Subcutaneous abdominal adipose tissue (tissue), 5 donors: Measurements from ENCODE around the gene GPATCH8.

Experiments
- H3K27ac ChIP-seq: one replicate; pipeline ENCODE4 v1.7.0; 2013; ENCODE audit warnings: low read depth, mild to moderate bottlenecking, inconsistent platforms, low read length, moderate library complexity
- H3K27me3 ChIP-seq, 5 donors: one replicate each; pipeline ENCODE4 v1.7.0; 2013; ENCODE audit warnings: low read length in 5 of 5, inconsistent platforms in 1 of 5; ENCODE audit not compliant: control insufficient read depth in 5 of 5, insufficient read depth in 4 of 5
- H3K36me3 ChIP-seq, 5 donors: one replicate each; pipeline ENCODE4 v1.7.0; 2013; ENCODE audit warnings: low read length in 5 of 5; ENCODE audit not compliant: control insufficient read depth in 5 of 5, insufficient read depth in 5 of 5
- H3K4me1 ChIP-seq, 5 donors: one replicate each; pipeline ENCODE4 v1.7.0; 2013; ENCODE audit warnings: low read length in 5 of 5, mild to moderate bottlenecking in 3 of 5, moderate library complexity in 1 of 5; ENCODE audit not compliant: control insufficient read depth in 5 of 5, insufficient read depth in 5 of 5
- H3K4me3 ChIP-seq, 5 donors: one replicate each; pipeline ENCODE4 v1.7.0; 2013; ENCODE audit warnings: low read length in 5 of 5, low read depth in 1 of 5
- H3K9ac ChIP-seq, 5 donors: one replicate each; pipeline ENCODE4 v1.7.0; 2013; ENCODE audit warnings: low read length in 5 of 5, mild to moderate bottlenecking in 4 of 5, moderate library complexity in 3 of 5
- H3K9me3 ChIP-seq, 5 donors: one replicate each; pipeline ENCODE4 v1.7.0; 2013; ENCODE audit warnings: low read length in 5 of 5; ENCODE audit not compliant: control insufficient read depth in 5 of 5
- donor health status: healthy.
- donor health status: healthy.
- donor health status: healthy.
- donor health status: healthy.
- donor health status: healthy.

GPATCH8 gene

GRCh38 chr17:44465276-44465675 is 37.9 kb downstream of the GPATCH8 start:
- Histone ChIP-seq H3K9ac (no peak overlapping the region), H3K36me3 (peaks cover 2 to 9% (median 6%) of the 10 kb centered on the region in 5 donors), H3K9me3 (peaks cover 0 to 4% (median 3%) of the 10 kb centered on the region in 5 donors), H3K4me1 (peaks cover 0 to 16% (median 3%) of the 10 kb centered on the region in 5 donors), H3K4me3 (no peak overlapping the region), H3K27ac (no peak overlapping the region), H3K27me3 (no peaks in the 10 kb centered on the region)

GRCh38 chr17:44464037-44464436 is 39.2 kb downstream of the GPATCH8 start:
- H3K36me3 ChIP-seq: peaks cover 2 to 9% (median 6%) of the 10 kb centered on the region in 5 donors
- no peak overlapping the region for H3K27ac ChIP-seq
- H3K9ac ChIP-seq: no peak overlapping the region

GRCh38 chr17:44451832-44452231 is 51.4 kb downstream of the GPATCH8 start:
- Histone ChIP-seq H3K27me3 (no peaks in the 10 kb centered on the region), H3K4me3 (no peak overlapping the region), H3K27ac (no peak overlapping the region), H3K4me1 (no peaks in the 10 kb centered on the region), H3K9ac (no peak overlapping the region), H3K36me3 (peaks cover 0 to 15% (median 2%) of the 10 kb centered on the region in 5 donors), H3K9me3 (no peaks in the 10 kb centered on the region)

More at GRCh38 chr17:44464037-44464436, 39.2 kb downstream of the GPATCH8 start:
- peaks cover 0 to 4% (median 3%) of the 10 kb centered on the region in 5 donors for H3K9me3 ChIP-seq
- H3K27me3 ChIP-seq: no peaks in the 10 kb centered on the region
- peaks cover 0 to 16% (median 3%) of the 10 kb centered on the region in 5 donors for H3K4me1 ChIP-seq
- H3K4me3 ChIP-seq: no peak overlapping the region

- Histone ChIP-seq H3K4me3 (no peak overlapping the region), H3K9me3 (no peaks in the 10 kb centered on the region), H3K4me1 (no peaks in the 10 kb centered on the region), H3K27me3 (no peaks in the 10 kb centered on the region), H3K27ac (no peak overlapping the region), H3K36me3 (peaks cover 0 to 15% (median 2%) of the 10 kb centered on the region in 5 donors), H3K9ac (no peak overlapping the region)
These were observed 52.1 kb downstream of the GPATCH8 start for GRCh38 chr17:44451016-44451627.

GRCh38 chr17:44448412-44448811 is 54.8 kb downstream of the GPATCH8 start:
- H3K4me1 ChIP-seq: no peaks in the 10 kb centered on the region
- H3K4me3 ChIP-seq: no peak overlapping the region
- peaks cover 0 to 6% (median 0%) of the 10 kb centered on the region in 5 donors for H3K36me3 ChIP-seq
- no peak overlapping the region for H3K9ac ChIP-seq
- H3K27ac ChIP-seq: no peak overlapping the region
- H3K27me3 ChIP-seq: no peaks in the 10 kb centered on the region
- no peaks in the 10 kb centered on the region for H3K9me3 ChIP-seq

- Histone ChIP-seq H3K27ac (no peak overlapping the region), H3K4me1 (no peaks in the 10 kb centered on the region), H3K9ac (no peak overlapping the region), H3K27me3 (no peaks in the 10 kb centered on the region), H3K4me3 (no peak overlapping the region), H3K36me3 (no peaks in the 10 kb centered on the region), H3K9me3 (no peaks in the 10 kb centered on the region)
These were observed 58.5 kb downstream of the GPATCH8 start for GRCh38 chr17:44444735-44445105.

GRCh38 chr17:44442806-44443205 is 60.4 kb downstream of the GPATCH8 start:
- Histone ChIP-seq H3K9me3 (no peaks in the 10 kb centered on the region), H3K36me3 (no peaks in the 10 kb centered on the region)

DNA sequence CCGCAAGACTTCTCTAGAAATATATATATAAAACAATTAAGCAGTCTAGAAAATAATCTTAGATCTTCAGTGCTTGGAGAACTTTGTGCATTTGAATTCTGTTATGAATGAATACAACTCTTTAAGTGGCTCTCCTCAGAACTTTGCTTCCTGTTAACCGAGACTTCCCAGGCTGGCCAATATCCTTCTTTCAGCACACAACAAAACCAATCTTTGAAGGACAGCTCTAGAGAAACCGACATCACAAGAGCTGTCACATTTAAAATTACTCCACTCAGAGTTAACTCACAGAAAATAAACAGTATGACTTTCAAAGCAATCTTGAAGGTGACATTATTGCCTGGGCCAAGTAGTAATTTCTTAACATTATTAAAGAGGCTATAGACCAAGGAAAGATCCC is 64.0 kb downstream of the GPATCH8 start:
- Histone ChIP-seq H3K4me1 (peaks cover 0 to 6% (median 5%) of the 10 kb centered on the region in 5 donors), H3K36me3 (peaks cover 10 to 15% (median 12%) of the 10 kb centered on the region in 5 donors), H3K27ac (no peak overlapping the region), H3K27me3 (no peaks in the 10 kb centered on the region), H3K4me3 (no peak overlapping the region), H3K9ac (no peak overlapping the region), H3K9me3 (no peaks in the 10 kb centered on the region)

More at GRCh38 chr17:44442806-44443205, 60.4 kb downstream of the GPATCH8 start:
- no peak overlapping the region for H3K27ac ChIP-seq
- no peak overlapping the region for H3K4me3 ChIP-seq
- H3K4me1 ChIP-seq: peaks cover 0 to 6% (median 5%) of the 10 kb centered on the region in 5 donors
- no peak overlapping the region for H3K9ac ChIP-seq
- no peaks in the 10 kb centered on the region for H3K27me3 ChIP-seq

DNA sequence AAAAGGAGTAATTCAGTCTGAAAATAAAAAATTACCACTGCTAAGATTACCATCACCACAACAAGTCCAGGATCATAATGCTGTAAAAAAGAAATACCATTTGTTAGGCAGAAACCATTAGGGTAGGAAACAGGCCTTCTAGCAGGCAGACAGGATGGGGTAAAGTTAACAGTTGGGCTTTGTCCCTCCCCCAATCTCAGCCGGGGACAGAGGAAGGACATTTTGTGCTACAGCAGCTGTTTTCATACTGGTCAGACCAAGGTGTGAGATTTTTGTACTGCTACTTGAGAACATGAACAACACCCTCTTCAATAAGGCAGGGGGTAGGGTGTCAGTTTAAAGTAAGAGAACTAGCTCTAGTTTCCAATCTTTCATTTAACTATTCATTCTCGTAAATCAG is 64.6 kb downstream of the GPATCH8 start:
- Histone ChIP-seq H3K27ac (no peak overlapping the region), H3K4me1 (peaks cover 0 to 6% (median 5%) of the 10 kb centered on the region in 5 donors), H3K9ac (no peak overlapping the region), H3K4me3 (no peak overlapping the region), H3K9me3 (no peaks in the 10 kb centered on the region), H3K36me3 (peaks cover 12 to 17% (median 14%) of the 10 kb centered on the region in 5 donors), H3K27me3 (no peaks in the 10 kb centered on the region)

DNA sequence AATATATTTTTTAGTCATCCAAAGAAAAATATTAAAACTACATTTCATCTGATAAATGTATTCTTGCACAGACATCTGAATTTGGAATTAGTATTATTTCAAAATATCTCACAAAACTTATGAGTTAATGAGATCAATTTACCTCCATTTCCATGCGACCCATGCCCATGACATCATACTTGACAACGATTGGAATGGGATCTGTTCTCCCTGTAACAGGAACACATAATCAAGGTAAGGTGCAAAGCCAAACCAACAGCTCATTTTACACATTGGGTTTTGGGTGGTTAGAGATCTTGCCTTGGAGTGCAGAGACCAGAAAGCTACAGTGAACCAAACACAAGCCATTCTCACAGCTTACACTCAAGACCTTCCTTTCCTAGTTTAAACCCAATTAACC is 66.9 kb downstream of the GPATCH8 start:
- no peak overlapping the region for H3K27ac ChIP-seq
- H3K4me3 ChIP-seq: no peak overlapping the region
- peaks cover 0 to 6% (median 5%) of the 10 kb centered on the region in 5 donors for H3K4me1 ChIP-seq
- H3K27me3 ChIP-seq: no peaks in the 10 kb centered on the region
- peaks cover 21 to 35% (median 34%) of the 10 kb centered on the region in 5 donors for H3K36me3 ChIP-seq
- no peaks in the 10 kb centered on the region for H3K9me3 ChIP-seq
- no peak overlapping the region for H3K9ac ChIP-seq
